Calu3 (cell line): ENCODE measurements around the gene AGBL5. TPM values are rescaled to one million over a fixed set of nuclear protein-coding genes. Genes with fewer than 3 reads are reported as not detected.

ENCODE experiments used
- BruUV-seq: library from RNA; stranded (reverse); fragments of 400-500 nt; replicated peaks from 2 replicates; lab custom pipeline; 2021; lab: Mats Ljungman, UMichigan
- CTCF ChIA-PET: fragments of 300-600 bp; sonication (Branson Sonifier 250); formaldehyde crosslinking; loops from one replicate; lab custom pipeline; 2022; ENCODE audit warnings: antibody characterized with exemption; lab: Charles Lee
- DNase-seq: peaks from one replicate; pipeline ENCODE4 v3.0.0; 2022
- H3K27ac Mint-ChIP-seq: one replicate; pipeline ENCODE4 v1.8.0; 2022; ENCODE audit warnings: mixed read lengths; ENCODE audit not compliant: unreplicated experiment
- H3K27me3 Mint-ChIP-seq: one replicate; pipeline ENCODE4 v1.8.0; 2022; ENCODE audit warnings: mixed read lengths; ENCODE audit not compliant: unreplicated experiment
- H3K36me3 Mint-ChIP-seq: one replicate; pipeline ENCODE4 v1.8.0; 2022; ENCODE audit warnings: mild to moderate bottlenecking, moderate library complexity, mixed read lengths; ENCODE audit not compliant: insufficient read depth, unreplicated experiment
- H3K4me1 Mint-ChIP-seq: one replicate; pipeline ENCODE4 v1.8.0; 2022; ENCODE audit warnings: mild to moderate bottlenecking, low read depth, mixed read lengths; ENCODE audit not compliant: unreplicated experiment
- H3K4me3 Mint-ChIP-seq: one replicate; pipeline ENCODE4 v1.8.0; 2022; ENCODE audit warnings: mild to moderate bottlenecking, low read depth, moderate library complexity, mixed read lengths; ENCODE audit not compliant: unreplicated experiment
- H3K9me3 Mint-ChIP-seq: one replicate; pipeline ENCODE4 v1.8.0; 2022; ENCODE audit warnings: low read depth, mixed read lengths; ENCODE audit not compliant: unreplicated experiment
- CTCF ChIP-seq: fragments of 200-600 bp; IDR thresholded peaks from one replicate; pipeline ENCODE4 v1.8.0; 2022; ENCODE audit warnings: antibody characterized with exemption; ENCODE audit not compliant: unreplicated experiment
- intact Hi-C: fragments of 100-400 bp; cut with micrococcal nuclease; formaldehyde crosslinking; loops from one replicate; pipeline ENCODE4 v1.10.0; 2022; ENCODE audit not compliant: unreplicated experiment
- total RNA-seq: library from RNA; stranded (reverse); gene quantifications from 2 replicates; pipeline ENCODE4 v1.2.3, GENCODE V29; 2022

Gene AGBL5
- total RNA-seq, 1 experiment from 2014 or later: 25.2 TPM

DNA sequence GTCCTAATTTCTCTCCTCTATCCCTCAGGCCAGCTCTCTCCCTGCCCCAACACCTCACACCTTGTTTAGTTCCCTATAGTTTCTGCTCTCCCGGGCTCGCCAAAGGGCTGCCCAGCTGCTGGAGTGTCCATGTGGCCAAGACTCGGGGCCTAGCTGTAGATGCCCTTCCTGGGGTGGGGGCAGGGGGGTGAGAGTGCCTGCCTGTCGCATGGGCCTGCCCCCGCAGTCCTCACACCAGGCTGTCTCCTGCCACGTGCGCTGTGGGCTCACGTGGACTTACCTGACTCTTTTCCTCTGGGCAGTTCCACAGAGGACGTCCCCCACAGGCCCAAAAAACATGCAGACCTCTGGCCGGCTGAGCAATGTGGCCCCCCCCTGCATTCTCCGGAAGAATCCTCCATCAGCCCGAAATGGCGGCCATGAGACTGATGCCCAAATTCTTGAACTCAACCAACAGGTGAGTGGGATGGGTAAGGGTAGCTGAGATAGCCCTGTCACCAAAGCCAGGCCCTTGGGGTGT, 26.1 kb upstream of the AGBL5 start:
- CTCF ChIA-PET: no interaction called here

GRCh38 chr2:27025861-27026851, 25.3 kb upstream of the AGBL5 start:
- intact Hi-C loops: no loop called here
- H3K4me1 Mint-ChIP-seq: peaks cover 24% of the 10 kb centered on the region
- H3K9me3 Mint-ChIP-seq: no peaks in the 10 kb centered on the region
- no TSS peak for BruUV-seq
- no peak for DNase-seq
- CTCF ChIA-PET: no interaction called here
- TF ChIP-seq CTCF: no peak
- H3K4me3 Mint-ChIP-seq: no peak overlapping the region
- H3K27ac Mint-ChIP-seq: no peak overlapping the region
- H3K36me3 Mint-ChIP-seq: peaks cover 31% of the 10 kb centered on the region
- no peaks in the 10 kb centered on the region for H3K27me3 Mint-ChIP-seq

More for the DNA sequence above, 26.1 kb upstream of the AGBL5 start:
- no peak for TF ChIP-seq CTCF
- intact Hi-C loops: no loop called here
- H3K9me3 Mint-ChIP-seq: no peaks in the 10 kb centered on the region
- no peaks in the 10 kb centered on the region for H3K27me3 Mint-ChIP-seq
- H3K27ac Mint-ChIP-seq: no peak overlapping the region
- H3K36me3 Mint-ChIP-seq: peaks cover 35% of the 10 kb centered on the region
- no peak overlapping the region for H3K4me3 Mint-ChIP-seq
- no peak for DNase-seq
- H3K4me1 Mint-ChIP-seq: peaks cover 32% of the 10 kb centered on the region
- BruUV-seq: no TSS peak

- Mint-ChIP-seq H3K4me3 (no peak overlapping the region), H3K9me3 (no peaks in the 10 kb centered on the region), H3K27me3 (no peaks in the 10 kb centered on the region), H3K27ac (no peak overlapping the region), H3K36me3 (peaks cover 34% of the 10 kb centered on the region), H3K4me1 (peaks cover 14% of the 10 kb centered on the region)
- no TSS peak for BruUV-seq
- no peak for TF ChIP-seq CTCF
- no peak for DNase-seq
- CTCF ChIA-PET: no interaction called here
- intact Hi-C loops: no loop called here
Measured at GRCh38 chr2:27027211-27027651, 24.2 kb upstream of the AGBL5 start.

- intact Hi-C loops: no loop called here
- Mint-ChIP-seq H3K4me3 (no peak overlapping the region), H3K27me3 (no peaks in the 10 kb centered on the region), H3K9me3 (no peaks in the 10 kb centered on the region), H3K4me1 (peaks cover 20% of the 10 kb centered on the region), H3K36me3 (peaks cover 44% of the 10 kb centered on the region), H3K27ac (no peak overlapping the region)
- no peak for TF ChIP-seq CTCF
- CTCF ChIA-PET: no interaction called here
- no TSS peak for BruUV-seq
- DNase-seq: no peak
Measured at GRCh38 chr2:27029051-27029450, 22.4 kb upstream of the AGBL5 start.
